Stimulated activated naive CD8-positive, alpha-beta T cell treated with anti-CD3 and anti-CD28 coated beads, Interleukin-15, Interleukin-2, amounts not matched to agents 100 ng/mL and 50 ng/mL, for 24 hours (primary cell): ENCODE results near the gene TLR5.
A peak's percentile ranks its signal among the peaks of the same experiment; 100 is the strongest.

Source experiments
- H3K27ac Mint-ChIP-seq: one replicate; pipeline ENCODE4 v1.8.0; 2021; ENCODE audit warnings: mild to moderate bottlenecking, mixed read lengths
- H3K27me3 Mint-ChIP-seq: one replicate; pipeline ENCODE4 v1.8.0; 2021; ENCODE audit warnings: mixed read lengths
- H3K36me3 Mint-ChIP-seq: one replicate; pipeline ENCODE4 v1.8.0; 2021; ENCODE audit warnings: low read depth, mixed read lengths
- H3K4me1 Mint-ChIP-seq: one replicate; pipeline ENCODE4 v1.8.0; 2021; ENCODE audit warnings: low read depth, mixed read lengths
- H3K4me3 Mint-ChIP-seq: one replicate; pipeline ENCODE4 v1.8.0; 2021; ENCODE audit warnings: mild to moderate bottlenecking, mixed read lengths
- H3K9me3 Mint-ChIP-seq: one replicate; pipeline ENCODE4 v1.8.0; 2021; ENCODE audit warnings: mixed read lengths

The TLR5 gene

GRCh38 chr1:223137455-223138085, 5.5 kb downstream of the TLR5 start:
- Mint-ChIP-seq H3K4me1 (peaks cover 13% of the 10 kb centered on the region), H3K36me3 (no peaks in the 10 kb centered on the region), H3K4me3 (no peak overlapping the region), H3K27me3 (peaks cover 16% of the 10 kb centered on the region), H3K9me3 (no peaks in the 10 kb centered on the region), H3K27ac (peak overlapping the region; percentile 63)

- H3K27me3 Mint-ChIP-seq: peaks cover 16% of the 10 kb centered on the region
- H3K4me1 Mint-ChIP-seq: peaks cover 13% of the 10 kb centered on the region
- no peaks in the 10 kb centered on the region for H3K9me3 Mint-ChIP-seq
- no peaks in the 10 kb centered on the region for H3K36me3 Mint-ChIP-seq
- H3K27ac Mint-ChIP-seq: no peak overlapping the region
- H3K4me3 Mint-ChIP-seq: no peak overlapping the region
Measured at GRCh38 chr1:223136086-223136485, 7.0 kb downstream of the TLR5 start.

GRCh38 chr1:223135176-223135942, 7.7 kb downstream of the TLR5 start:
- no peak overlapping the region for H3K27ac Mint-ChIP-seq
- H3K4me1 Mint-ChIP-seq: peaks cover 13% of the 10 kb centered on the region
- H3K36me3 Mint-ChIP-seq: no peaks in the 10 kb centered on the region
- H3K4me3 Mint-ChIP-seq: no peak overlapping the region
- H3K27me3 Mint-ChIP-seq: peaks cover 16% of the 10 kb centered on the region
- H3K9me3 Mint-ChIP-seq: no peaks in the 10 kb centered on the region

- peaks cover 19% of the 10 kb centered on the region for H3K27me3 Mint-ChIP-seq
Measured at GRCh38 chr1:223133824-223134435, 9.1 kb downstream of the TLR5 start.

GRCh38 chr1:223133306-223133823, 9.7 kb downstream of the TLR5 start:
- peaks cover 21% of the 10 kb centered on the region for H3K27me3 Mint-ChIP-seq
- H3K27ac Mint-ChIP-seq: no peak overlapping the region
- H3K4me3 Mint-ChIP-seq: no peak overlapping the region
- H3K9me3 Mint-ChIP-seq: no peaks in the 10 kb centered on the region
- H3K4me1 Mint-ChIP-seq: peaks cover 19% of the 10 kb centered on the region
- no peaks in the 10 kb centered on the region for H3K36me3 Mint-ChIP-seq

More at GRCh38 chr1:223133824-223134435, 9.1 kb downstream of the TLR5 start:
- peaks cover 19% of the 10 kb centered on the region for H3K4me1 Mint-ChIP-seq
- no peaks in the 10 kb centered on the region for H3K9me3 Mint-ChIP-seq
- peak overlapping the region; percentile 56 for H3K4me3 Mint-ChIP-seq
- H3K27ac Mint-ChIP-seq: no peak overlapping the region
- no peaks in the 10 kb centered on the region for H3K36me3 Mint-ChIP-seq

- H3K9me3 Mint-ChIP-seq: no peaks in the 10 kb centered on the region
- no peaks in the 10 kb centered on the region for H3K36me3 Mint-ChIP-seq
Measured at GRCh38 chr1:223129229-223129901, 13.7 kb downstream of the TLR5 start.

GRCh38 chr1:223126741-223127140, 16.3 kb downstream of the TLR5 start:
- H3K27ac Mint-ChIP-seq: no peak overlapping the region
- no peaks in the 10 kb centered on the region for H3K36me3 Mint-ChIP-seq
- H3K4me1 Mint-ChIP-seq: peaks cover 14% of the 10 kb centered on the region
- peaks cover 10% of the 10 kb centered on the region for H3K27me3 Mint-ChIP-seq
- H3K9me3 Mint-ChIP-seq: no peaks in the 10 kb centered on the region
- no peak overlapping the region for H3K4me3 Mint-ChIP-seq

More at GRCh38 chr1:223129229-223129901, 13.7 kb downstream of the TLR5 start:
- H3K27me3 Mint-ChIP-seq: peaks cover 14% of the 10 kb centered on the region
- H3K4me1 Mint-ChIP-seq: peaks cover 19% of the 10 kb centered on the region
- peak overlapping the region; percentile 20 for H3K4me3 Mint-ChIP-seq
- H3K27ac Mint-ChIP-seq: no peak overlapping the region

GRCh38 chr1:223125766-223126165, 17.3 kb downstream of the TLR5 start:
- H3K27me3 Mint-ChIP-seq: peaks cover 10% of the 10 kb centered on the region
- no peak overlapping the region for H3K27ac Mint-ChIP-seq
- no peak overlapping the region for H3K4me3 Mint-ChIP-seq
- H3K9me3 Mint-ChIP-seq: no peaks in the 10 kb centered on the region
- H3K36me3 Mint-ChIP-seq: no peaks in the 10 kb centered on the region
- H3K4me1 Mint-ChIP-seq: peaks cover 14% of the 10 kb centered on the region

- Mint-ChIP-seq H3K36me3 (no peaks in the 10 kb centered on the region), H3K9me3 (no peaks in the 10 kb centered on the region), H3K27ac (no peak overlapping the region), H3K4me1 (peaks cover 8% of the 10 kb centered on the region), H3K4me3 (peak overlapping the region; percentile 50), H3K27me3 (peaks cover 5% of the 10 kb centered on the region)
Measured at GRCh38 chr1:223123011-223123610, 19.9 kb downstream of the TLR5 start.

GRCh38 chr1:223118418-223118817, 24.6 kb downstream of the TLR5 start:
- peaks cover 3% of the 10 kb centered on the region for H3K27me3 Mint-ChIP-seq
- no peak overlapping the region for H3K27ac Mint-ChIP-seq
- peaks cover 3% of the 10 kb centered on the region for H3K4me1 Mint-ChIP-seq
- H3K4me3 Mint-ChIP-seq: no peak overlapping the region
- no peaks in the 10 kb centered on the region for H3K36me3 Mint-ChIP-seq
- no peaks in the 10 kb centered on the region for H3K9me3 Mint-ChIP-seq

GRCh38 chr1:223116950-223117349, 26.1 kb downstream of the TLR5 start:
- Mint-ChIP-seq H3K36me3 (no peaks in the 10 kb centered on the region), H3K9me3 (no peaks in the 10 kb centered on the region), H3K27ac (no peak overlapping the region), H3K4me3 (no peak overlapping the region), H3K27me3 (no peaks in the 10 kb centered on the region), H3K4me1 (no peaks in the 10 kb centered on the region)

GRCh38 chr1:223114871-223115270, 28.2 kb downstream of the TLR5 start:
- Mint-ChIP-seq H3K9me3 (no peaks in the 10 kb centered on the region), H3K27me3 (no peaks in the 10 kb centered on the region), H3K36me3 (no peaks in the 10 kb centered on the region), H3K4me1 (peaks cover 16% of the 10 kb centered on the region), H3K4me3 (no peak overlapping the region), H3K27ac (no peak overlapping the region)

- Mint-ChIP-seq H3K36me3 (no peaks in the 10 kb centered on the region), H3K9me3 (no peaks in the 10 kb centered on the region), H3K4me1 (peaks cover 22% of the 10 kb centered on the region), H3K4me3 (no peak overlapping the region), H3K27me3 (no peaks in the 10 kb centered on the region), H3K27ac (peak overlapping the region; percentile 17)
Measured at GRCh38 chr1:223110952-223111351, 32.1 kb downstream of the TLR5 start.

- no peaks in the 10 kb centered on the region for H3K9me3 Mint-ChIP-seq
- no peaks in the 10 kb centered on the region for H3K27me3 Mint-ChIP-seq
- no peaks in the 10 kb centered on the region for H3K36me3 Mint-ChIP-seq
- no peak overlapping the region for H3K4me3 Mint-ChIP-seq
- H3K27ac Mint-ChIP-seq: peak overlapping the region; percentile 42
- H3K4me1 Mint-ChIP-seq: peaks cover 22% of the 10 kb centered on the region
Measured at GRCh38 chr1:223109581-223110026, 33.4 kb downstream of the TLR5 start.
